Activated CD4-positive, alpha-beta memory T cell treated with anti-CD3 and anti-CD28 coated beads for 36 hours (primary cell): ENCODE results near the gene ACER1. TPM values are rescaled to one million over a fixed set of nuclear protein-coding genes. Genes with fewer than 3 reads are reported as not detected.

ENCODE experiments used
- CTCF ChIA-PET: fragments of 350-600 bp; sonication (Branson Sonifier 250); formaldehyde crosslinking; loops from one replicate; lab custom pipeline; 2021; ENCODE audit warnings: antibody characterized with exemption, inconsistent platforms; lab: Charles Lee
- POLR2A ChIA-PET: fragments of 350-600 bp; sonication (Branson Sonifier 250); formaldehyde crosslinking; loops from one replicate; lab custom pipeline; 2021; ENCODE audit warnings: antibody characterized with exemption; lab: Charles Lee
- DNase-seq: peaks from one replicate; pipeline ENCODE4 v3.0.0-alpha.2; 2020
- H3K27ac Mint-ChIP-seq: one replicate; pipeline ENCODE4 v1.8.0; 2021; ENCODE audit warnings: mixed read lengths
- H3K27me3 Mint-ChIP-seq: one replicate; pipeline ENCODE4 v1.8.0; 2021; ENCODE audit warnings: mixed read lengths
- H3K36me3 Mint-ChIP-seq: one replicate; pipeline ENCODE4 v1.8.0; 2021; ENCODE audit warnings: mixed read lengths
- H3K4me1 Mint-ChIP-seq: one replicate; pipeline ENCODE4 v1.8.0; 2021; ENCODE audit warnings: low read depth, mixed read lengths
- H3K4me3 Mint-ChIP-seq: one replicate; pipeline ENCODE4 v1.8.0; 2021; ENCODE audit warnings: mild to moderate bottlenecking, mixed read lengths
- H3K9me3 Mint-ChIP-seq: one replicate; pipeline ENCODE4 v1.8.0; 2021; ENCODE audit warnings: mixed read lengths
- intact Hi-C: fragments of 100-400 bp; cut with micrococcal nuclease; formaldehyde crosslinking; loops from one replicate; pipeline ENCODE4 v1.15.1; 2023
- total RNA-seq, 2 experiments: library from RNA; stranded (reverse); gene quantifications; one replicate each; pipeline ENCODE4 v1.2.3, GENCODE V29; 2021

Gene ACER1
- total RNA-seq: under 1 TPM in 1 of 2 experiments, not detected in 1; 0.14 TPM

DNA sequence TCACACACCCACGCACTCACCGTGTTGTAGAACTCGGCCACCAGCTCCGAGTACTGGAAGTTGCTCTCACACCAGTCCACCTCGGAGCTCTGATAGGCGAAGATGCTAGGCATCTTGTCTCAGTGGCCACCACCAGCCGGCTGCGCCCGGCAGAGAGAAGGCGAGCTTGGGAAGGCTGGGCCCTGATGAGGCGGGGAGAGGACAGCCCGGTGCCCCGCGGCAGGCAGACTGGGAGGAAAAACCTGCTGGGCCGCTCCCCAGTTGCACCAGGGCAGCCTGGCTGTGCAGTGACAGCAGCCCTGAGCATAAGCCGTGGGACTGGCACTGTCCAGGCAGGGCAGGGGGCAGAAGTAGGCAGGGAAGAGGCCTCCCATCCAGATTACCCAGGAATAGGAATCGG lies at the start of gene ACER1:
Gene ACER1, minus strand, starts transcription at position 174 of the 400 bp plus-strand sequence. Its CDS starts 61 bp downstream, at position 113.
- no peaks in the 10 kb centered on the region for H3K27me3 Mint-ChIP-seq

DNA sequence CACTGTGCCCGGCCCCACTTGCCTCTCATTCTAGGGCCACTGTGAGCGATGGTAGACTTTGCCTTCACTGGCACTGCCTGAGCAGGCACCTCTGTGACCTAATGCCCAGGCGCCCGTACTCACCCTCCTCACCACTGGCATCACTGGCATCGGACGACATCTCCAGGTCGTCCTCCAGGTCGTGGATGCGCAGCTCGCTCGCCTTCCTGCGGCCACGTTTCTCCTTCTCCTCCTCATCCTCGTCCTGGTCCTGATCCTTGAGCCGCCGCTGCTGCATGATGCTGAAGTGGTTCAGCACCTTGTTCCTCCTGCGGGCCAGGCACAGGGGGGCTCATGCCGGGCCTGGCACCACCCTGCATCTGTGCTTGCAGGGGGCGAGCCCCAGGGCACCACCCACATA lies 49.8 kb upstream of the ACER1 start:
- POLR2A ChIA-PET: no interaction called here
- no peaks in the 10 kb centered on the region for H3K4me1 Mint-ChIP-seq
- CTCF ChIA-PET: interaction anchor here (0.6 kb wide), 1 partner anchor 153 kb away, joined by 3 read pairs; no protein-coding TSS in a partner anchor
- H3K27ac Mint-ChIP-seq: no peak overlapping the region
- no peaks in the 10 kb centered on the region for H3K9me3 Mint-ChIP-seq
- H3K36me3 Mint-ChIP-seq: peaks cover 52% of the 10 kb centered on the region
- no peaks in the 10 kb centered on the region for H3K27me3 Mint-ChIP-seq
- no peak overlapping the region for H3K4me3 Mint-ChIP-seq
- intact Hi-C loops: no loop called here
- DNase-seq: no peak

More for the DNA sequence above, at the start of gene ACER1:
- DNase-seq: no peak
- no peaks in the 10 kb centered on the region for H3K9me3 Mint-ChIP-seq
- CTCF ChIA-PET: interaction anchor here (1.2 kb wide), 1 partner anchor 115 kb away, joined by 3 read pairs; no protein-coding TSS in a partner anchor
- POLR2A ChIA-PET: no interaction called here
- no peak within 1 kb of the TSS for H3K27ac Mint-ChIP-seq
- H3K36me3 Mint-ChIP-seq: no peaks in the 10 kb centered on the region
- H3K4me1 Mint-ChIP-seq: no peaks in the 10 kb centered on the region
- H3K4me3 Mint-ChIP-seq: no peak within 1 kb of the TSS
- intact Hi-C loops: no loop called here

DNA sequence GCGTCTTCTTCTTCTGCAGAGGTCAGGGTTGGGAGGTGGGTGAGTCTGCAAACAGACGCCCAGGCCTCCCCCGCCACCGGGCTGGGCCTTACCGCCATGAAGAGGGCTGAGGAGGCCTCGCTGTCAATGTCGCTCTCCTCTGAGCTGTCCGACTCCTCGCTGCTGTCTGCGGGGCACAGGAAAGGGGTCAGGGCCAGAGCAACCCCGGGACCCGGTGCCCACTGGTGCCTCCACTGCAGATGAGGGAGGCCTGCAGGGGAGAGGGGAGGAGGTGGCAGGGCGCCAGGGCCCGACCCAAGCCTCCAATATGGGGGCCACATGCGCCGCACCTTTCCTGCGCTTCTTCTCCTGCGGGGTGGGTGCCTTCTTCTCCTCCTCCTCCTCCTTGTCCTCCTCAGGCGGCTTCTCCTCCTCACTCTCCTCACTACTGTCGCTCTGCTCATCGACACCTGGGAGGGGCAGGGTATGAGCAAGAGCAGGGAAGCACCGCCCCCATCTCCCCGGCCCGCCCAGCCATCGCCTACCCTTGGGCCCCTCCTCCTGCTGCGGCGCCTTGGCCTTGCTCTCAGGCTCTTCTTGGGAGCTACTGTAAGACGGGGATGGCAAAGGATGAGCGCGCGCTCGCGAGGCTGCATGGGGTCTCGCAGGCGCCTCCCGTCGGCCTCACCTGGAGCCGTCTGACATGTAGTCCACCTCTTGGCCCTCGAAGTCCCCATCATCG lies 47.8 kb upstream of the ACER1 start:
- H3K36me3 Mint-ChIP-seq: peaks cover 39% of the 10 kb centered on the region
- ChIA-PET POLR2A (no interaction called here), CTCF (no interaction called here)
- no peaks in the 10 kb centered on the region for H3K9me3 Mint-ChIP-seq
- H3K4me3 Mint-ChIP-seq: no peak overlapping the region
- no peaks in the 10 kb centered on the region for H3K4me1 Mint-ChIP-seq
- no peak for DNase-seq
- no peaks in the 10 kb centered on the region for H3K27me3 Mint-ChIP-seq
- intact Hi-C loops: no loop called here
- no peak overlapping the region for H3K27ac Mint-ChIP-seq

GRCh38 chr19:6379744-6380143 lies 46.3 kb upstream of the ACER1 start:
- DNase-seq: no peak
- no peak overlapping the region for H3K27ac Mint-ChIP-seq
- no peaks in the 10 kb centered on the region for H3K4me1 Mint-ChIP-seq
- no peaks in the 10 kb centered on the region for H3K9me3 Mint-ChIP-seq
- intact Hi-C loops: loop anchor here (10.0 kb wide), 1 partner anchor 355 kb away; the partner anchor contains the start of genes GPR108 and TRIP10
- ChIA-PET POLR2A (no interaction called here), CTCF (no interaction called here)
- H3K27me3 Mint-ChIP-seq: no peaks in the 10 kb centered on the region
- H3K36me3 Mint-ChIP-seq: peaks cover 31% of the 10 kb centered on the region
- no peak overlapping the region for H3K4me3 Mint-ChIP-seq

GRCh38 chr19:6378486-6378885 lies 45.1 kb upstream of the ACER1 start:
- peaks cover 27% of the 10 kb centered on the region for H3K36me3 Mint-ChIP-seq
- no peaks in the 10 kb centered on the region for H3K9me3 Mint-ChIP-seq
- ChIA-PET POLR2A (no interaction called here), CTCF (no interaction called here)
- intact Hi-C loops: loop anchor here (10.0 kb wide), 1 partner anchor 356 kb away; the partner anchor contains the start of genes GPR108 and TRIP10
- H3K27me3 Mint-ChIP-seq: no peaks in the 10 kb centered on the region
- DNase-seq: no peak
- peaks cover 4% of the 10 kb centered on the region for H3K4me1 Mint-ChIP-seq
- H3K4me3 Mint-ChIP-seq: no peak overlapping the region
- H3K27ac Mint-ChIP-seq: no peak overlapping the region

DNA sequence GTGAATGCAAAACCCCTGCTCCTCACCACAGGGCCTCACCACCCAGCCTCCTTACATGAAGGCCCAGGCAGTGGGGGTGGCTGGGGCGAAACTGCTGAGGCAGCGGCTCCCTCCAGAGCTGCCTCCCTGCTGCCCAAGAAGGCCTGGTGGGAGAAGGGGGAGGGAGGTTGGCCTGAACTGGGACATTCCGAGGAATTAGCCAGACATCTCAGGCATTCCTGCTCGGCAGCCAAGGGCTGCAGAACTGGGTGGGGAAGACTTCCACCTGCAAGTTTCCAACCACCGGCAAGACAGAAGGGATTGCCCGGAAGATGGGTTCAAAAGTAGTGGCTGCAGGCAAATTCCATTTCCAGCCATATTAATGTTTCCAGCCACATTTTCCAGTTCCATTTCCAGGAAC lies 44.6 kb upstream of the ACER1 start:
- no peaks in the 10 kb centered on the region for H3K9me3 Mint-ChIP-seq
- H3K36me3 Mint-ChIP-seq: peaks cover 22% of the 10 kb centered on the region
- no peaks in the 10 kb centered on the region for H3K27me3 Mint-ChIP-seq
- CTCF ChIA-PET: no interaction called here
- intact Hi-C loops: loop anchor here (10.0 kb wide), 1 partner anchor 357 kb away; the partner anchor contains the start of genes GPR108 and TRIP10
- DNase-seq: no peak
- POLR2A ChIA-PET: no interaction called here
- H3K4me1 Mint-ChIP-seq: peaks cover 7% of the 10 kb centered on the region
- no peak overlapping the region for H3K4me3 Mint-ChIP-seq
- no peak overlapping the region for H3K27ac Mint-ChIP-seq

DNA sequence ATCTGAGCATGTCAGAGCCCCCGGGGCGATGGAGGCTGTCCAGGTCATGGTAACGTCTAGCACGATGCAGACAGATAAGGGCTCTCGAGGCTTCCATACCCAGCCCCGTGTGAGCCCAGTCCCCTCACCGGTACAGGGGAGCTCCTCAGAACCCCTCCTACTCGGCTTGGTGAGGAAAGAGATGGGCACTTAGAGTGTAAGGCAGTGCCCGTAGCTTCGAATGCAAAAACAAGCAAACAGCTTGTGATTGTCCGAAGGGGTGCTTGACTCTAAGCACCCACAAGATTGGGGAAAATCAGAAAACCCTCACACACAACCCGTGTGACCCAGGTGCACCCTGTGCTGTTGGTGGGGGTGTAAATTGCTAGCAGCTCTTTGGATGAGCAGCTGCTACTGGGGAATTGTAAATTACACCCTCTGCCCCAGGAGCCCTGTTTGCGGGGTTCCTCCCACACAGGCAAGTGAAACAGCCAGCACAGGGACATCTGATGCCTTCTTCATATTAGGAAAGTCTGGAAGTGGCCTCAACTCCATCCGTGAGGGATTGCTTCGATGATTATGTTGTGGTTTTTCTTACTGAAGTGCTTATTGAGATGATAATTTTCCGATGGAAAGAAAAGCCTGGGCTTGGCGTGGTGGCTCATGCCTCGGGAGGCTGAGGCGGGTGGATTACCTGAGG lies 43.2 kb upstream of the ACER1 start:
- Mint-ChIP-seq H3K27ac (no peak overlapping the region), H3K36me3 (peaks cover 17% of the 10 kb centered on the region), H3K4me3 (no peak overlapping the region), H3K4me1 (peaks cover 11% of the 10 kb centered on the region), H3K27me3 (no peaks in the 10 kb centered on the region), H3K9me3 (no peaks in the 10 kb centered on the region)
- no peak for DNase-seq
- POLR2A ChIA-PET: no interaction called here
- intact Hi-C loops: loop anchor here (10.0 kb wide), 1 partner anchor 358 kb away; the partner anchor contains the start of genes GPR108 and TRIP10
- CTCF ChIA-PET: no interaction called here

DNA sequence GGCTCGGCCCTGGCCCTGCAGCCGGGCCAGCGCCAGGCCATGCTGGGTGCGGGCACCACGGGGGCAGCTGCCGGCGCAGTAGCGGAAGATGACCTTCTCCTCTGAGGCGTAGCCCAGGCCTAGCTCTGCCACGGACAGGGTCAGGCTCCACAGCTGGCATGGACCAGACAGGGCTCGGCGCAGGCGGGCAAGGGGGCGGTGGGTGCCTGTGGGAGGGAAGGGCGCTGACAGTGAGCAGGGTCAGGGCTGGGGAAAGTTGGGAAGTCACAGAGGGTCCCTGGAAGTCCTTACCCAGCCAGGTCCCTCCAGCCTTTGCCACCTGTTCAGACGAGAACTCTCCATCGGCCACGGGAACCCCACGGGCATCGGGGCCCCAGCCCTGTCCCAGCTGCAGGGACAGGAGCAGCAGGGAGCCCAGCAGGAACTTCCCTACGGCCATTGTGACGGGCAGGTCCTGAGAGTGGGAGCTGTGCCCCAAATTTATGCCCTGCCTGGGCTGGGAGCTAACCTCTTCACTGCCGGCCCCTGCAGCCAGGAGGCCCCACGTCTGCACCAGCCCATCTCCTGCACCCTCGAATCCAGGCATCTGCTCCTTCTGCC lies 42.1 kb upstream of the ACER1 start, which contains the start of gene PSPN:
Gene PSPN, minus strand, starts transcription at position 523 of the 600 bp plus-strand sequence. Its CDS starts 84 bp downstream, at position 439.
- H3K27ac Mint-ChIP-seq: no peak within 1 kb of the TSS

GRCh38 chr19:6374711-6375410 lies 41.4 kb upstream of the ACER1 start:
- no peak overlapping the region for H3K4me3 Mint-ChIP-seq
- H3K27me3 Mint-ChIP-seq: no peaks in the 10 kb centered on the region
- no peak overlapping the region for H3K27ac Mint-ChIP-seq
- H3K36me3 Mint-ChIP-seq: peaks cover 3% of the 10 kb centered on the region
- H3K9me3 Mint-ChIP-seq: no peaks in the 10 kb centered on the region
- ChIA-PET POLR2A (no interaction called here), CTCF (interaction anchor here (0.6 kb wide), 1 partner anchor 245 kb away, joined by 3 read pairs; no protein-coding TSS in a partner anchor)
- peaks cover 11% of the 10 kb centered on the region for H3K4me1 Mint-ChIP-seq
- DNase-seq: no peak
- intact Hi-C loops: loop anchor here (5.0 to 10.0 kb wide), 2 partner anchors 360 to 487 kb away; partner anchors contain the start of genes GPR108 and TRIP10

More for the DNA sequence above, 42.1 kb upstream of the ACER1 start, which contains the start of gene PSPN:
- Mint-ChIP-seq H3K9me3 (no peaks in the 10 kb centered on the region), H3K4me3 (no peak within 1 kb of the TSS), H3K36me3 (peaks cover 9% of the 10 kb centered on the region), H3K4me1 (peaks cover 11% of the 10 kb centered on the region), H3K27me3 (no peaks in the 10 kb centered on the region)
- no peak for DNase-seq
- POLR2A ChIA-PET: no interaction called here
- intact Hi-C loops: loop anchor here (10.0 kb wide), 1 partner anchor 359 kb away; the partner anchor contains the start of genes GPR108 and TRIP10
- CTCF ChIA-PET: no interaction called here

- ChIA-PET POLR2A (no interaction called here), CTCF (interaction anchor here (0.6 to 1.8 kb wide), 2 partner anchors 245 to 489 kb away, joined by 3 to 7 read pairs; no protein-coding TSS in a partner anchor)
- DNase-seq: no peak
- Mint-ChIP-seq H3K4me1 (peaks cover 11% of the 10 kb centered on the region), H3K27me3 (no peaks in the 10 kb centered on the region), H3K9me3 (no peaks in the 10 kb centered on the region), H3K4me3 (no peak overlapping the region), H3K36me3 (no peaks in the 10 kb centered on the region), H3K27ac (no peak overlapping the region)
- intact Hi-C loops: loop anchor here (5.0 to 10.0 kb wide), 2 partner anchors 361 to 488 kb away; partner anchors contain the start of genes GPR108 and TRIP10
Measured at GRCh38 chr19:6374161-6374709, 40.8 kb upstream of the ACER1 start.

GRCh38 chr19:6373813-6374108 lies 40.3 kb upstream of the ACER1 start:
- peak overlapping the region; percentile 61 for H3K27ac Mint-ChIP-seq
- intact Hi-C loops: loop anchor here (1.0 to 10.0 kb wide), 6 partner anchors 20 to 693 kb away; partner anchors contain the start of genes GPR108, GTF2F1, MICOS13 and TRIP10
- POLR2A ChIA-PET: interaction anchor here (2.0 to 3.4 kb wide), 2 partner anchors 12 to 51 kb away, joined by 15 to 29 read pairs; partner anchors contain the start of genes CLPP and KHSRP
- CTCF ChIA-PET: interaction anchor here (1.8 kb wide), 1 partner anchor 490 kb away, joined by 7 read pairs; no protein-coding TSS in a partner anchor
- H3K9me3 Mint-ChIP-seq: no peaks in the 10 kb centered on the region
- no peaks in the 10 kb centered on the region for H3K27me3 Mint-ChIP-seq
- H3K4me3 Mint-ChIP-seq: peak overlapping the region; percentile 80
- DNase-seq: no peak
- H3K36me3 Mint-ChIP-seq: no peaks in the 10 kb centered on the region
- H3K4me1 Mint-ChIP-seq: peaks cover 11% of the 10 kb centered on the region
